GM12873 (cell line): ENCODE measurements around the gene CBX8.

Source experiments
- TF ChIP-seq, protein P1 (sequence below): IDR thresholded peaks from 2 replicates; pipeline ENCODE4 v1.5.1; 2012; ENCODE audit warnings: low read depth, mild to moderate bottlenecking, moderate library complexity, low read length, control low read depth; ENCODE audit not compliant: insufficient read depth; ENCODE audit errors: missing control alignments

CBX8 gene

DNA sequence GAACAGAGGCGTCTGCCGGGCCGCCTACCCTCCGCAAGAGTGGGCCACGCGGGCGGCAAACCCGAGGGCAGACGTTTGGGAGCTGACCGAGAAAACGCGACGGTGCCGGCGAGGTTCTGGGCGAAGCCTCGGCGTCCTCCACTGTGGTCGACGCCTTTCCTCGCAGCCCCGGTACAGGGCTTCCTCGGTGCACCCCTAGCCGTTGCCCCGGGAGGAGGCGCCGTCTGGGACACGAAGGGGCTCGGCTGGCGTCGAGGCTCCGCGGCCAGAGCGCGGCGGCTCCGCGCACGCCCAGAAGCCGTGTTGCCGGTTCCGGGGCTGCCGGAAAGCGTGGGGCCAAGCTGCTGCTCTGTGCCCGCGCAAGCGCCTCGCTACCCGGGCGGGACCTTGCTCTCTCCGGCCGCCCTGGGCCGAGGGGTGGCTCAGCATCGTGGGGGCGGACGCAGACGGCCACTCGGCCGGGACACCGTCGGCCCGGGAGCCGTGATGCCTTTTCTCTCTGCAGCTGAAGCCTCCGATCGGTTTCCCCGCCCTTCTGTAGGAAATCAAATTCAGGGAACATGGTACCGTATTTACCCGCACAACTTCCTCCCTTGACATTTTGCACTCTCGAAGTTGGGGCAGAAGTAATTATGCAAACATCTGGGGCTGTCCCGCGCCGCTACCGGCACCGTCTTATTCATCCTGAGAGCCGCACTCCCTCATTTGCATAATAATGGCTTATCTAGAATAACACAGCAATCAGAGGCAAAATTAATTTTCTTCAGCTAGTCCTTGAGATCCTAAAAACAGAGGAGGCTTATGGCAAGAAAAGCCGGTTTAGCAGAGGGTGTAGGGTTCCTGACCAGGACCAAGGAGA, 7.3 kb upstream of the CBX8 start:
- TF ChIP-seq, protein P1, sequence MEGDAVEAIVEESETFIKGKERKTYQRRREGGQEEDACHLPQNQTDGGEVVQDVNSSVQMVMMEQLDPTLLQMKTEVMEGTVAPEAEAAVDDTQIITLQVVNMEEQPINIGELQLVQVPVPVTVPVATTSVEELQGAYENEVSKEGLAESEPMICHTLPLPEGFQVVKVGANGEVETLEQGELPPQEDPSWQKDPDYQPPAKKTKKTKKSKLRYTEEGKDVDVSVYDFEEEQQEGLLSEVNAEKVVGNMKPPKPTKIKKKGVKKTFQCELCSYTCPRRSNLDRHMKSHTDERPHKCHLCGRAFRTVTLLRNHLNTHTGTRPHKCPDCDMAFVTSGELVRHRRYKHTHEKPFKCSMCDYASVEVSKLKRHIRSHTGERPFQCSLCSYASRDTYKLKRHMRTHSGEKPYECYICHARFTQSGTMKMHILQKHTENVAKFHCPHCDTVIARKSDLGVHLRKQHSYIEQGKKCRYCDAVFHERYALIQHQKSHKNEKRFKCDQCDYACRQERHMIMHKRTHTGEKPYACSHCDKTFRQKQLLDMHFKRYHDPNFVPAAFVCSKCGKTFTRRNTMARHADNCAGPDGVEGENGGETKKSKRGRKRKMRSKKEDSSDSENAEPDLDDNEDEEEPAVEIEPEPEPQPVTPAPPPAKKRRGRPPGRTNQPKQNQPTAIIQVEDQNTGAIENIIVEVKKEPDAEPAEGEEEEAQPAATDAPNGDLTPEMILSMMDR, result no peak

DNA sequence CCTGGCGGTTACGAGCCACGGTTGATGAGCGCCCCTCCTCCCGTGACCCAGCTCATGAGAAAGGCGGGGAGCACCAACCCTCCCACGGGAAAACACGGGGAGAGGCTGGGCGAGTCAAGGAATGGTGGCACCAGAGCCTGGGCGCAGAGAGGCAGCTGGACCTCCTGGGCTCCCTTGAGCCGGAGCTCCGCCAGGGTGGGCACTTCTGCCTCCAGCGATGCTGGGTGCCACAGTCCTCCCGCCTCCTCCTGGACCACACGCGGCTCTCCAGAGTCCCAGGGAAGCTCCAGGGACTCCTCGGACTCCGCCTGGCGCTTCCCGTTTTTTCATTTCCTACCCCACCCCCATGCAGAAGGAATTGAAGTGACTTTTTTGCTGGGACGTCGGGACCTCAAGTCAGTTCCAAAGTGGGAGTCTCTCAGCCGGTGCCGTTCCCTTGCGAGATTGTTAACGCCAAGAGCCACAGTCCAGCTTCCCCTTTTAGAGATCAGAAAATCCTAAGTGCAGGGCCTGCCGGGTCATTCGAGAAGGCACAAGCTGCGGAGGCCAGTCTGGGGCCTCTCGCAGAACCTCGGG, 6.6 kb upstream of the CBX8 start:
- TF ChIP-seq, protein P1, result no peak

GRCh38 chr17:79802736-79803420, 6.0 kb upstream of the CBX8 start:
- TF ChIP-seq, protein P1, result no peak

- TF ChIP-seq, protein P1, result no peak
Measured at GRCh38 chr17:79802039-79802735, 5.3 kb upstream of the CBX8 start.

DNA sequence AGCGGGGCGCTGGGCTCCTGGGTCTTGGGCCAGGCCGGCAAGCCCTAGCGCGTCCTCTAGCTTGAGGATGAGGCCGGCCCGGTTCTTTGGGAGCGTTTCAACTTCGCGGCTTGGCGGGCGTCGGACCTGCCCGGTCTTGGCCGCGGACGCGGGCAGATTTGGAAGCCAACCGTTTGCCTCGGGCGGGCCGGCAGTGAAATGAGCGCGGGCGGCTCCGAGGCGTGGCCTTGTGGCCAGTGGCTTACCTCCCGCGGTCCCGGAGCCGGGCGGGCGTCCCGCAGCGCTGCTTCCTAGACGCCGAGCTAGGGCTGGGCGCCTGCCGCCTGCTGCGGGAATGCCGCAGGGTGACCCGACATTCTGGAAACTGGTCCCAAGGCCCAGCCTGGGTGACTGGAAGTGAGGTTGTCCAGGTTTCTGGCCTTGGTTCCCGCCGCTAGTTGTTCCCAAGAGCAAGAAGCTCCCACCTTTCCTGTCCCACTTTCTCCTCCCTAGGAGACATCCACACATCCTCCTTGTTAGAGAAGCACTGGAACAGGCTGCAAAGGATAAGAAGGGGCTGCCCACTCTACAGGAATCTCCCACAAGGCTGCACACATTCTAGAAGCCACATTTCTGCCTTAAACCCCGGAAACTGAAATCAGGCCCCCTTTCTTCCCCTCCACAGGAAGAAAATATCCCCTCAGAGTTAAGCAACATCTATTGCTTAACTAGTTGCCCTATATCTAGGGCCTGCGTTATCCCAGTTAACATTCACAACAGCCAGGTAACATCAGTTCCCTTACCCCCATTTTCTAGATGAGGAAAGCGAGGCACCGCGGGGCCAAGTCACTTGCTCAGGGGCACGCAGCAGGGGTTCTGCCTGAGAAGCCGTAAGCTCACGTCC, 4.5 kb upstream of the CBX8 start:
- TF ChIP-seq, protein P1, result no peak

GRCh38 chr17:79800325-79801155, 3.7 kb upstream of the CBX8 start:
- TF ChIP-seq, protein P1, result no peak
